HG03439 (cell line): ENCODE measurements around the gene ITPKB.
"Not testable (repeated sequence)": the region's sequence is repeated elsewhere in the genome, so short reads cannot be mapped to it uniquely, and the experiment has no call there.

Source experiments
- ATAC-seq: cut with Tn5 transposase; IDR thresholded peaks from one replicate; pipeline ENCODE4 v1.9.1; 2021; ENCODE audit warnings: mild to moderate bottlenecking, moderate library complexity; ENCODE audit not compliant: unreplicated experiment

ITPKB gene

GRCh38 chr1:226732856-226733291 lies 6.2 kb downstream of the ITPKB start:
- no peak for ATAC-seq

GRCh38 chr1:226731257-226731893 lies 7.7 kb downstream of the ITPKB start:
- ATAC-seq = no peak

- ATAC-seq = no peak
These were observed 8.2 kb downstream of the ITPKB start for GRCh38 chr1:226730836-226731235.

DNA sequence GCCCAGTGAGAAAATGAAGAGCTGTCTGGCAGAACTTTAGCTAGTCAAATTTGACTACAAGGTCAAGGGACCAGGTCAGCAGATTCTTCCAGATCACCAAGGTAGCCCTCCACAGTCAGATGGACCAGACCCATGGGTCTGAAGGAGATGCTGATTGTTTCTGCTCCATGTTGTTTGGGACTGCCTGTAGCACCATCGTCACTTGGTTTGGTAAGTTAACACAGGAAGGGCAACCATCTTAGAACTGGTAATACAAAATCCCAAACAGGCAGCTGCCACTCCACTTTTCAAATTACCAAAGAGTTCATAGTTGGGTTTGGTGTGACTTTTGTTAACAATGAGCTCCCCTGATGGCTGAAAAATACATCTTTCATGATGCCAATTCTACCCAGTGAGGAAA lies 9.0 kb downstream of the ITPKB start:
- no peak for ATAC-seq

DNA sequence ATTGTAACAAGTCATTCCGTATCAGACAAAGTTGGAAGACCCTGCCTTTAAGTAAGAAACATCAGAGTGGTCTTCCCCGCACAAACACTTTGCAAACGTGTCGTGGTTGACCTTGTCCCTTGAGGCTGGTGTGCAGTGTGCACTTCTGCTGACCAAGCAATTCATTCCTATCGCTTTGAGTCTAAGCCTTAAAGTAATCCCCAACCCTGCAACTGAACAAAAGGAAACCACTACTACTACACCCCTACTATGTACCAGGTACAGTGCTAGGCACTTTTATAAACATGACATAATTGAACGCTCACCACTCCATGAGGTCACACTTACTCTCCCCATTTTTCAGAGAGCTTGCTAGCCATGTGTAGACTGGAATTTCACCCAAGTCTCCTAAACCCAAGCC lies 10.6 kb downstream of the ITPKB start:
- ATAC-seq = no peak

DNA sequence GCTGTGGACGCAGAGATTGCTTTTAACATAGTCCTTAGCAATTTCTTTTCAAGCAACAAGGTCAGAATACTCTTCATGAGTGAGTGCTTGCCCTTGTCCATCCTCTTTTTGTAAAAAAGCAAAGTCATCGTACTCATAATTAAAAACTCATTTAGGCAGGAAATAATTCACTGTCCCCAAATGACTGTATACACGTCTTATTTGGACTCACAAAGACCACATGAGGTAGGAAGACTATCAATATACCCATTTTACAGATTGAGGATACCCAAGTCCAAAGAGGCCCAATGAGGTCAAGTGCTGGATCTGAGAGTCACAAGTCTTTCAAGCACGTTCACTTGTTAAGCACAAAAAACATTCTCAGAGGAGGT lies 13.2 kb downstream of the ITPKB start:
- ATAC-seq = no peak

GRCh38 chr1:226723657-226724532 lies 15.2 kb downstream of the ITPKB start:
- ATAC-seq = no peak

- ATAC-seq = no peak
These were observed 16.0 kb downstream of the ITPKB start for GRCh38 chr1:226722901-226723656.

DNA sequence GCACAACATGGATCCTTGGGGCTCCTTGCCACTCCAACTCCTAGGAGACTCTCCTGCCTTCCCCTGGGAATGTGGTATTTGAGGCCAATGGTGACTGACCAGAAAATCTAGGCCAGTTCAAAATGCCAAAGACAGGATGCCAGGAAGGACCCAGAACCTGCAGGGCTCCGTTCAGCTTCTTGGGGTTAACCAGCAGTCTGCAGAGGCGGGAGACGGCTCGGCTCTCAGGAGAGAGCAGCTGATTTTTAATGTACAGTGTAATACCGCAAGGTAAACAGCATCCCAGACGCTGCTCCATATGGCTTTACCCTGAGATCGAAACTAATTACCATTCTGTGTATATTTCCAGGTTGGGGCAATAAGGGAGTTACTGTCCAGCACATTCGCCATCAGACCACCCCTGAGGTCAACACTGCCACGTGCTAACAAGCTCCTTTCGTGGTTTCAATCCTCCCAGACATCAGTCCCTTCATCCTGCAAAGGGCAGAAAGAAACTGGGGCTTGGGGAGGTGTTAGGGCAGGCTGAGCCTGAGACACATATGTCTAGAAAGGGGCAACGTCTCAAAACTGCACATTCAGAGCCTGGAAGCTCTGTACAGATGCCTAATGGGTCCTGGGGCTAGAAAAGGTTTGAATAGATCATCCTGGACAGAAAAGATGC lies 16.7 kb downstream of the ITPKB start:
- no peak for ATAC-seq

- not testable (repeated sequence) for ATAC-seq
These were observed 18.5 kb downstream of the ITPKB start for GRCh38 chr1:226720574-226720973.

DNA sequence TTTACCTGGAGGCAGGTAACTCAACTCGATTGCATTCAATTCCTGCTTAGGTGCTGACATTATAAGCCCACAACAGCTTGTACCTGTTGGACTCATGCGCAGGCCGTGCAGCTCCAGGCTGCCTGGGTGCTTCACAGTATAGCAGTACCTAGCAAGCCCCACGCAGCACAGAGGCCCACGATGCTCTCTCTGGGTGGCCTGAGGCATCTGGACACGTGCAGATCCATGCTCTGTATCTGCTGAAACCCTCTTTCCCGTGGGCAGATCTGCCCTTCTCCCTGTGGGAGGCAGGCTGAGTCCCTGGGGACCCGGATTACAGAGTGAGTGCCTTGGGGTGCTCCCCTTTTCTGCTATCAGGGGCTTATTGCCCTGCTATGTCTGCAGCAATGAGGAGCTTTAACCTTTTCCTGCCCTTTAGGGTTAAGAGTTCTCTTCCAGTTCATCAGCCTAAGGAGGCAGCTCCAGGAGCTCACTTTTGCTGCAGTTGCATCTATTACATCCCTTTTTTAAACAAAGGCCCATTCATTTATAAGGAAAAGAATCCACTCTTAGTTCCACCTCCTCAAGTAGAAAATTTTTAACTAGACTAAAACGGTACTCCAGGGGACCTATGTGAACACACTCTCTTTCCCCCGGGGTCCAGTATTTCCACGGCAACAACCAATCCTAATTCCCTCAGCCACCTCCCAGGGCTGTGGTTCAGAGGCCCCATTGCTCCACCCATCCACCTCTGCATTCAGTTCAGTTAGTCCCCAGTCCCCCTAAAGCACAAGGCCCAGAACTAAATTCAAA lies 19.3 kb downstream of the ITPKB start:
- ATAC-seq = no peak

GRCh38 chr1:226717256-226717909 lies 21.7 kb downstream of the ITPKB start:
- ATAC-seq = no peak

- ATAC-seq = no peak
These were observed 22.5 kb downstream of the ITPKB start for GRCh38 chr1:226716577-226716976.

DNA sequence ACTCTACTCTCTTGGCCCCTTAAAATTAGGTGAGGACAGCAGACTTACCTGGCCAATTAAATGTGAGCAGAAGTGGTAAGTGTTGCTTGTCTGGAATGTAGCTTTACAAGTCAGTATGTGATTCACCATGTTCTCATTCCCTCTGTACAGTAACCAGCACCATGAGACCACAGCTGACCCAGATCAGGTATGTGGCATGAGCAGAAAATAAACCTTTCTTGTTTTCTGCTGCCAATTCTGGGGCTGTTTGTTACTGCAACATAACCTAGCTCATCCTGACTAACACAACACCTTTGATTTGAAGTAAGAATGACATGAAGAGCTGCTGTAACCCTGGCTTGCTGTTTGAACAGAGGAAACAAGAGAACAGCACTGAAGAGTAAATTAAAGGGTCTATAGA lies 24.9 kb downstream of the ITPKB start:
- ATAC-seq = no peak

DNA sequence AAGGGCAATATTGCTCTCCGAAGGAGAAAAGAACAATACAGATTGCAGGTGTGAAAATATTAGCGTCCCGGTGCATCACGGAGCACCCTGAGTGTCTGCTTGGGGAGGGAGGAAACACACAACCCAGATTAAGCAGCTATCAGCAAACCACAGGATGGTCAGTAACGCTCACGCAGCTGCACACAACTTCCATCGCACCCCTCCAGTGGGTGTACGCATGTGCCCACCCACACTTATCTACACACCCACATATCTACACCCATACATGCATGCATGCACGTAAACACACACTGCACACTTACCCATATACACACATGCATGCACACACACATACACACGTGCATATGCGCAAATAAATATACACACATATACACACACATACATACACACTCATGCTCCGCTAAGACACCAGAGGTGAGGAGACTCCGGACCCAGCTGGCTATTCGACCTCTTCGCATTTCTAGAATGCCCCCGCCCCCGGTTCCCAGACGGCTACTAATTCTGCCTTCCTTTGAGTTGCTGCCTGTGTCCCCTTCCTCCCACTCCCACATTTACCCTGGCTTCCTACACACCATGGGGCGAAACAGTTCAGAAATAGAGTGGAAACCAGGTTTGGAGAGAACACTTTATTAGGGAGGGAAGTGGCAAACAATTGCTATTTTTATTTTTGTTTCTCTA lies 26.2 kb downstream of the ITPKB start:
- ATAC-seq = no peak

DNA sequence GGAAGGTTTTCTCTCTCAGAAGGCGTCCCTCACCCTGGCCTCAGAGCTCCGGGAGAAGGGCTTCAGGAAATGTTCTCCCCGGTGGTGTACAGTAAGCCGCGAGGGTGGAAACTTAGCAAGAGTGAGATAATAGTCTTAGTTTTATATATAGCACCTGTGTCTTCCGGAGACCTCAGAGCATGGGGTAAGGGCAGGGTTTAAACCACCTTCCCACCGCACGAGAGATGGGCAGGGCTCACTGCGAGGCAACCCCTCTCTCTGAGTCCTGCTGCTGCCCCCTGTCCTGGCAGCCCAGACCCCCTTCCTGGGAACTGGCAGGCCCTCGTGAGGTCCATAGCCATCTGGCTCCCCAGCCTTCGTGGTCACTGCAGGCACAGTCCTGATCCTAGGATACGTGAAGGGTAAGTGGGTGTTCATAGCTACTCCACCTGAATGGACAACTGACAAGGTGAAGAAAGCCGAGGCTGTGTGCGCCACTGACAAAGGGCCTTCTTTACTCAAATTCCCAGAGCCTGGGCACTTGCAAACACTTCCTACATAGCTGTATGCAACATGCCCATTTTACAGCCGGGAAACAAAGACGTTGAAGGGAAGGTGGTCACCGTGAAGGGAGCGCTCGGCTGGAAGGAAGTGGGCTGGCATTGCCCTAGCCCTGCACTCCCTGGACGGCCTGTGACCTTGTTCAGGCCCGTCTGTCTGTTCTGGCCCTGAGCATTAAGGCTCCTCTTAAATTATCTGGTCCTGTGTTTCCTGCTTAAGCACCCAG lies 26.9 kb downstream of the ITPKB start:
- ATAC-seq = no peak

DNA sequence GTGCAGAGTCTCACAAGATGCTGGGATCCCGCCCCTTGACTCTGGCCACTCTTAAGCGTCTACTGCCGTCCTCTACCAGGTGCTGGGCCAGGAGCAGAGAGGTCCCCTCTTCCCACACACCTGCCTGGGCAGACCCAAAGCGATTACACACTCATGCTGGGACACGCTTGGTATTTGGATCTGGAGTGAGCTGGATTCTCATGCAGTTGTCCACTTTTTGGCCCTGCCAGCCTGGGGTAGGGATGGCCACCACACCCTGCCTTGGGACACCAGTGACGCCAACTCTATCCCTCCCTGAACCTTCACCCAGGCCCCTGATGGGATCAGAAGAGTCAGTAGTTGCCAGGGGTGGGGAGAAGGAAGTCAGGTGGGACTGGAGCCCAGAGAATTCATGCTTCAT lies 28.6 kb downstream of the ITPKB start:
- ATAC-seq = no peak

- ATAC-seq = no peak
These were observed 29.1 kb downstream of the ITPKB start for GRCh38 chr1:226709953-226710352.
